Bronchial epithelial cell (primary cell): ENCODE data around the gene VRK1. TPM values are rescaled to one million over a fixed set of nuclear protein-coding genes. Genes with fewer than 3 reads are reported as not detected.
A peak's percentile ranks its signal among the peaks of the same experiment; 100 is the strongest.

Experiments used
- DNase-seq: peaks from one replicate; pipeline ENCODE4 v3.0.0-alpha.2; 2010; ENCODE audit warnings: low read depth
- FAIRE-seq: peaks from 2 replicates; lab custom pipeline; 2011; peaks lifted over from hg19 to GRCh38; lab: Jason Lieb, UNC
- H3K27me3 ChIP-seq: 2 replicates; pipeline ENCODE4 v1.5.1; 2011; ENCODE audit warnings: low read length; ENCODE audit not compliant: control insufficient read depth, insufficient read depth
- H3K36me3 ChIP-seq: 2 replicates; pipeline ENCODE4 v1.5.1; 2011; ENCODE audit warnings: low read length; ENCODE audit not compliant: control insufficient read depth, insufficient read depth
- H3K4me3 ChIP-seq: 2 replicates; pipeline ENCODE4 v1.5.1; 2011; ENCODE audit warnings: mild to moderate bottlenecking, low read depth, low read length, control low read depth
- total RNA-seq: library from RNA; depleted of rRNA; stranded (reverse); fragments of >200 nt; gene quantifications from 2 replicates; pipeline ENCODE4 v1.2.1, GENCODE V29; 2014
- TF ChIP-seq, protein P1 (sequence below): IDR thresholded peaks from 2 replicates; pipeline ENCODE4 v1.5.1; 2011; ENCODE audit warnings: mild to moderate bottlenecking, moderate library complexity, low read length, control low read depth, inconsistent platforms; ENCODE audit not compliant: insufficient read depth, severe bottlenecking

Gene VRK1
- total RNA-seq, 1 donor from 2014 or later = 12.6 TPM

DNA sequence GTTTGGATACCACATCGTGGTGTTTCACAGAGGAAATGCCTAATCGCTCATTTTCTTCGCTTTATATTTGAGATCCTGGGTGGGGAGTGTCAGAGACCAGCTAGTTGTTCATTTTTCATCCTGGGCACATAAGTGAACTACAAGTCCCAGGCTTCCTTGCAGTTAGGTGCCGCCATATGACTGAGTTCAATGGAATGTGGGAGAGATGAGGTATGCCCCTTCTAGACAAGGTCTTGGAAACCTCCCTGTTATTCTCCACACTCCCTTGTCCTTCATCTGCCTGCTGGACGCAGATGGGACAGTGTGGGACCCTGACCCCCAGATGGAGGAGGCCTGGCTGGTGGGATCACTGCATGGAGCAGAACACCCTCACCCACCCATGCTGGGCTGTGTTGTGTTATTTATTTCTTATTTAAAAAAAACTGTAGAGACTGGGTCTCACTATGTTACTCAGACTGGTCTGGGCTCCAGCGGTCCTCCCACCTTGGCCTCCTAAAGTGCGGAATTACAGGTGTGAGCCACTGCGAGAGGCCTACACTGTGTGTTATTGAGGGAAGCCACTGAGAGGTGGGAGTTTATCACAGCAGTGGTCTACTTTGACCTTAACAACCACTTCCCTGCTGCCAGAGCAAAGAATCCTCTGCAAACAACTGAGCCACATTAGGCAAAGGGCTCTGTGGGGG, 42.9 kb upstream of the VRK1 start:
- peak; percentile 10 for DNase-seq
- TF ChIP-seq, protein P1, sequence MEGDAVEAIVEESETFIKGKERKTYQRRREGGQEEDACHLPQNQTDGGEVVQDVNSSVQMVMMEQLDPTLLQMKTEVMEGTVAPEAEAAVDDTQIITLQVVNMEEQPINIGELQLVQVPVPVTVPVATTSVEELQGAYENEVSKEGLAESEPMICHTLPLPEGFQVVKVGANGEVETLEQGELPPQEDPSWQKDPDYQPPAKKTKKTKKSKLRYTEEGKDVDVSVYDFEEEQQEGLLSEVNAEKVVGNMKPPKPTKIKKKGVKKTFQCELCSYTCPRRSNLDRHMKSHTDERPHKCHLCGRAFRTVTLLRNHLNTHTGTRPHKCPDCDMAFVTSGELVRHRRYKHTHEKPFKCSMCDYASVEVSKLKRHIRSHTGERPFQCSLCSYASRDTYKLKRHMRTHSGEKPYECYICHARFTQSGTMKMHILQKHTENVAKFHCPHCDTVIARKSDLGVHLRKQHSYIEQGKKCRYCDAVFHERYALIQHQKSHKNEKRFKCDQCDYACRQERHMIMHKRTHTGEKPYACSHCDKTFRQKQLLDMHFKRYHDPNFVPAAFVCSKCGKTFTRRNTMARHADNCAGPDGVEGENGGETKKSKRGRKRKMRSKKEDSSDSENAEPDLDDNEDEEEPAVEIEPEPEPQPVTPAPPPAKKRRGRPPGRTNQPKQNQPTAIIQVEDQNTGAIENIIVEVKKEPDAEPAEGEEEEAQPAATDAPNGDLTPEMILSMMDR = no peak
- Histone ChIP-seq H3K4me3 (no peak overlapping the region), H3K27me3 (no peaks in the 10 kb centered on the region), H3K36me3 (no peaks in the 10 kb centered on the region)
- no peak for FAIRE-seq

DNA sequence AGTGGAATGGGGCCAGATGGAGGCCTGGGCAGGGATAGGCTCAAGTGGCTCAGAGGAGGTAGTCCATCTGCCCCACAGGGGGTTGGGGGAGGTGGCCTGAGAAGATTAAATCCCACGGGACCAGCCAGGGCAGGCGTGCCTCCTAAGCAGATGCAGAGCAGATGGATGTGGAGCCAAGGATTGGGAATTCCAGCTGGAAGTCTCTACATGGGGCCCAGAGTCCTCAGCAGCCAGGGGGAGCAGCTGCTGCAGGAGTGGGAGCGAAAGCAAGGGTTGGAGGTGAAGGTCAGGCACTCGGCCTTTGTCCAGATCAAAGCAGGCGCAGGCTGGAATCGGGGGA, 42.4 kb upstream of the VRK1 start:
- TF ChIP-seq, protein P1 = no peak
- Histone ChIP-seq H3K4me3 (no peak overlapping the region), H3K36me3 (no peaks in the 10 kb centered on the region), H3K27me3 (no peaks in the 10 kb centered on the region)
- no peak for DNase-seq
- FAIRE-seq = no peak

DNA sequence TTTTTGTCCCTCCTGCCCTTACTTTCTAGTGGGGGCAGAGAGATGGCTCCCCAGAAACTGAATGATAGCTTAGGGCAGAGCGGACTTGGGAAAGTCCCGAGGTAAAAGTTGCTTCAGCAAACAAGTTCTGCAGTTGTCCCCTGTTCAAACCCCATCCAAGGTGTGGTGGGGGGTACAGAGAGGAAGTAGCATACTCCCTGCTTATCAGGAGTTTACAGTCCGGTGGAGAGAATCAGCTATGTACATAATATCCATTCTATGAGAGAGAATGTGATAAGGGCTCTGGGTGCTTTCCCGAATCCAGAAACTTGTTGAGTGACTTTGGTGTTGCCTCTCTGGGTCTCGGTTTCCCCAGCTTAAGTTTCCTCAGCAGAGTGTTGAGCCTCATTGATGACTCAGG, 40.4 kb upstream of the VRK1 start:
- H3K36me3 ChIP-seq = no peaks in the 10 kb centered on the region
- no peak for DNase-seq
- TF ChIP-seq, protein P1 = no peak
- no peaks in the 10 kb centered on the region for H3K27me3 ChIP-seq
- no peak overlapping the region for H3K4me3 ChIP-seq
- no peak for FAIRE-seq

DNA sequence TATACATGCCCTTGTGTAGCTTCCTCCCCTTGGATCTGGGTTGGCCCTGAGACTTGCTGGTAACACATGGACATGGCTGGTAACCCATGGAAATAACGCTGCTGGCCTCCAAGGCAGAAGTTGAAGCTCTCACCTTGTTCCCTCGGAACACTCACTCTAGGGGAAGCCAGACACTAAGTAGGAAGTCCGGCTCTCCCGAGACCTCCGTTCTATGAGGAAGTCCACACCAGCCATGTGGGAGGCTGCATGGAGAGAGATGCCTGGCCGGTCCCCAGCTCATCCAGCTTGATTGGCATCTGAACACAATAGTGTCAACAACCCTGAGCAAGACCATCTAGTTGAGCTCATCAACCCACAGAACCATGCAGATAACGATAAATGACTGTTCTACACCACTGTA, 39.7 kb upstream of the VRK1 start:
- H3K27me3 ChIP-seq = no peaks in the 10 kb centered on the region
- TF ChIP-seq, protein P1 = no peak
- FAIRE-seq (no peak), DNase-seq (no peak)
- no peak overlapping the region for H3K4me3 ChIP-seq
- no peaks in the 10 kb centered on the region for H3K36me3 ChIP-seq

DNA sequence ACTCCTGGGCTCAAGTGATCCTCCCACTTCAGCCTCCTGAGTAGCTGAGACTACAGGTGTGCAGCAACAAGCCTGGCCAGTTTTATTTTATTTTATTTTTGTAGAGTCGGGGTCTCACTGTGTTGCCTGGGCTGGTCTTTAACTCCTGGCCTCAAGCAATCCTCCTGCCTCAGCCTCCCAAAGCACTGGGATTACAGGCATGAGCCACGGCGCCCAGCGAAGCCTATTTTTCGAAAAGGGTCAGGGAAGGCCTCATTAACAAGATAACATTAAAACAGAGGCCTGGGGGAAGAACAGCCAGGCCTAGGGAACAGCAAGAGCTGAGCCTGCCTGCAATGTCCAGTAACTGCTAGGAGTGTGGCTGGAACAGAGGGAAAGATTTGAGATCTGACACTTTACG, 36.1 kb upstream of the VRK1 start:
- Histone ChIP-seq H3K27me3 (no peaks in the 10 kb centered on the region), H3K4me3 (no peak overlapping the region), H3K36me3 (no peaks in the 10 kb centered on the region)
- TF ChIP-seq, protein P1 = no peak
- FAIRE-seq (no peak), DNase-seq (no peak)

DNA sequence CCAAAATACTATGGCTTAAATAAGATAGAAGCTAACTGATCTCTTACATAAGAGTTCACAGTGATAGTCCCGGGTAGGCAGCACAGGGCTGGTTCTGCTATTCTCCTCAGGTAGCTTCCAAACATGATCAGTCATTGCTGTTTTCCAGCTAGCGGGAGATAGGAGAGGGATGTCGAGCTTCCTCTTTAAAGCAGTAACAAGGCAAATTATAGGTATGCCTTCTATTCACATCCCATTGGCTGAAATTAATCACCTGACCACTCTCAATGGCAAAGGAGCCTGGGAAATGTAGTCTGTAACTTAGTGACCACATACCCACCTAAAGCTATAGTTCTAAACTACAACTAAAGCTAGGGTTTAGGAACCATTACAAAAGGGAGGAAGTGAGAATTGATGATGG, 34.5 kb upstream of the VRK1 start:
- Histone ChIP-seq H3K36me3 (no peaks in the 10 kb centered on the region), H3K27me3 (no peaks in the 10 kb centered on the region), H3K4me3 (no peak overlapping the region)
- TF ChIP-seq, protein P1 = no peak
- DNase-seq = peak; percentile 86
- FAIRE-seq = no peak
